SK-N-SH treated with all-trans-retinoic acid at 6 μM for 48 hours (cell line): ENCODE measurements around the gene EXOC1L.

Experiments
- CREB5 ChIP-seq: fragments of 250-450 bp; sonication (Bioruptor Pico); IDR thresholded peaks from 2 replicates; pipeline ENCODE4 v1.5.1; 2020; ENCODE audit warnings: low read depth, mild to moderate bottlenecking, moderate library complexity
- PATZ1 ChIP-seq: fragments of 250-450 bp; sonication (Bioruptor Pico); IDR thresholded peaks from 2 replicates; pipeline ENCODE4 v1.8.0; 2020; ENCODE audit warnings: mild to moderate bottlenecking, moderate library complexity, borderline replicate concordance
- POU6F1 ChIP-seq: fragments of 250-450 bp; sonication (Bioruptor Pico); IDR thresholded peaks from 2 replicates; pipeline ENCODE4 v1.8.0; 2021; ENCODE audit warnings: low read depth, mild to moderate bottlenecking, moderate library complexity, borderline replicate concordance
- PPARA ChIP-seq: fragments of 250-450 bp; sonication (Bioruptor Pico); IDR thresholded peaks from 2 replicates; pipeline ENCODE4 v1.5.0; 2020; ENCODE audit warnings: mild to moderate bottlenecking, borderline replicate concordance
- RARB ChIP-seq: fragments of 250-450 bp; sonication (Bioruptor Pico); IDR thresholded peaks from 2 replicates; pipeline ENCODE4 v1.8.0; 2021; ENCODE audit warnings: mild to moderate bottlenecking, moderate library complexity
- TSHZ2 ChIP-seq: fragments of 250-450 bp; sonication (Bioruptor Pico); IDR thresholded peaks from 2 replicates; pipeline ENCODE4 v1.5.0; 2020; ENCODE audit warnings: mild to moderate bottlenecking, moderate library complexity
- ZFP30 ChIP-seq: fragments of 450-650 bp; formaldehyde crosslinking; IDR thresholded peaks from 2 replicates; pipeline ENCODE4 v1.5.0; 2022; ENCODE audit warnings: mild to moderate bottlenecking, moderate library complexity
- ZNF565 ChIP-seq: fragments of 450-650 bp; formaldehyde crosslinking; conservative IDR thresholded peaks from 2 replicates; pipeline ENCODE4 v1.5.0; 2020; ENCODE audit warnings: low read depth, mild to moderate bottlenecking, moderate library complexity
- ZNF70 ChIP-seq: fragments of 450-650 bp; formaldehyde crosslinking; IDR thresholded peaks from 2 replicates; pipeline ENCODE4 v1.5.0; 2020; ENCODE audit warnings: mild to moderate bottlenecking, moderate library complexity
- ZNF8 ChIP-seq: fragments of 450-650 bp; formaldehyde crosslinking; IDR thresholded peaks from 2 replicates; pipeline ENCODE4 v1.5.0; 2020; ENCODE audit warnings: mild to moderate bottlenecking, moderate library complexity

- no peak for TF ChIP-seq ZFP30 (CRISPR knock-in tag)
- TF ChIP-seq PPARA (CRISPR knock-in tag), result no peak
- TF ChIP-seq PATZ1 (CRISPR knock-in tag), result no peak
- TF ChIP-seq CREB5 (CRISPR knock-in tag), result no peak
- TF ChIP-seq POU6F1 (CRISPR knock-in tag), result no peak
- no peak for TF ChIP-seq ZNF565
- no peak for TF ChIP-seq ZNF70 (CRISPR knock-in tag)
- TF ChIP-seq TSHZ2 (CRISPR knock-in tag), result no peak
- no peak for TF ChIP-seq ZNF8 (CRISPR knock-in tag)
- TF ChIP-seq RARB (CRISPR knock-in tag), result no peak
Measured at GRCh38 chr4:55820279-55820678, 689 bp downstream of the EXOC1L start.
